ENCODE results near the gene TECPR2. TPM values are rescaled to one million over a fixed set of nuclear protein-coding genes. Genes with fewer than 3 reads are reported as not detected.

The TECPR2 gene
- total RNA-seq, 1 experiment from 2014 or later = 21.3 TPM

DNA sequence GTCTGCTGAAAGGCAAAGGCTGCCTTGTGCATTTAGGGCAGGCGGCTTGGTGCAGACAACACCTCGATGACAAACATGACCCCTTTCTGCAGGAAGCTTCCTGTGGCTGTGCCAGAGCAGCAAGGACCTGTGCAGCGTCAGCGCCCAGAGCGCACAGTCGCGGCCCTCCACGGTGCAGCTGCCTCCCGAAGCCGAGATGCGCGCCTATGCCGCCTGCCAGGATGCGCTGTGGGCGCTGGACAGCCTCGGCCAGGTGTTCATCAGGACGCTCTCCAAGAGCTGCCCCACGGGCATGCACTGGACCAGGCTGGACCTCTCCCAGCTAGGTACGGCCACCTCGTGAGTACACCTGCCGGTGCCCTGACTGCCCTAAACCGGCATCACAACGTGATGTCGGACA is 89.6 kb downstream of the TECPR2 start:
- Mint-ChIP-seq H3K36me3 (peaks cover 12% of the 10 kb centered on the region), H3K4me1 (no peaks in the 10 kb centered on the region)
- CTCF ChIA-PET = interaction anchor here (1.0 to 1.2 kb wide), 3 partner anchors 14 to 242 kb away, joined by 4 to 5 read pairs (median 4); no protein-coding TSS in a partner anchor

More for the DNA sequence above, 89.6 kb downstream of the TECPR2 start:
- H3K27ac Mint-ChIP-seq = no peak overlapping the region
- ATAC-seq = no peak
- H3K27me3 Mint-ChIP-seq (ENCODE audit: low read depth) = no peaks in the 10 kb centered on the region
- TF ChIP-seq, protein P1, sequence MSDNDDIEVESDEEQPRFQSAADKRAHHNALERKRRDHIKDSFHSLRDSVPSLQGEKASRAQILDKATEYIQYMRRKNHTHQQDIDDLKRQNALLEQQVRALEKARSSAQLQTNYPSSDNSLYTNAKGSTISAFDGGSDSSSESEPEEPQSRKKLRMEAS (CRISPR knock-in tag; IDR thresholded peaks at IDR 0.05) = no peak
- TF ChIP-seq EMX1 (CRISPR knock-in tag; IDR thresholded peaks at IDR 0.05) (no peak), CREB1 (CRISPR knock-in tag; IDR thresholded peaks at IDR 0.05) (no peak), ZNF263 (CRISPR knock-in tag; IDR thresholded peaks at IDR 0.05; ENCODE audit: low read depth) (no peak), FOXK1 (CRISPR knock-in tag; IDR thresholded peaks at IDR 0.05) (no peak), ATF3 (CRISPR knock-in tag; conservative IDR thresholded peaks at IDR 0.05) (no peak), IRF1 (CRISPR knock-in tag; IDR thresholded peaks at IDR 0.05) (no peak), ZBTB21 (CRISPR knock-in tag; IDR thresholded peaks at IDR 0.05; ENCODE audit: borderline replicate concordance) (no peak), PREB (CRISPR knock-in tag; IDR thresholded peaks at IDR 0.05; ENCODE audit: borderline replicate concordance) (no peak), E2F4 (CRISPR knock-in tag; IDR thresholded peaks at IDR 0.05; ENCODE audit: borderline replicate concordance, low read depth) (no peak), MLX (CRISPR knock-in tag; IDR thresholded peaks at IDR 0.05) (no peak), ZBTB43 (CRISPR knock-in tag; IDR thresholded peaks at IDR 0.05) (no peak), NFYB (CRISPR knock-in tag; conservative IDR thresholded peaks at IDR 0.05; ENCODE audit: low read depth) (no peak)
- TF ChIP-seq, protein P2, sequence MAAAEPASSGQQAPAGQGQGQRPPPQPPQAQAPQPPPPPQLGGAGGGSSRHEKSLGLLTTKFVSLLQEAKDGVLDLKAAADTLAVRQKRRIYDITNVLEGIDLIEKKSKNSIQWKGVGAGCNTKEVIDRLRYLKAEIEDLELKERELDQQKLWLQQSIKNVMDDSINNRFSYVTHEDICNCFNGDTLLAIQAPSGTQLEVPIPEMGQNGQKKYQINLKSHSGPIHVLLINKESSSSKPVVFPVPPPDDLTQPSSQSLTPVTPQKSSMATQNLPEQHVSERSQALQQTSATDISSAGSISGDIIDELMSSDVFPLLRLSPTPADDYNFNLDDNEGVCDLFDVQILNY (CRISPR knock-in tag; IDR thresholded peaks at IDR 0.05) = no peak
- TF ChIP-seq, protein P3, sequence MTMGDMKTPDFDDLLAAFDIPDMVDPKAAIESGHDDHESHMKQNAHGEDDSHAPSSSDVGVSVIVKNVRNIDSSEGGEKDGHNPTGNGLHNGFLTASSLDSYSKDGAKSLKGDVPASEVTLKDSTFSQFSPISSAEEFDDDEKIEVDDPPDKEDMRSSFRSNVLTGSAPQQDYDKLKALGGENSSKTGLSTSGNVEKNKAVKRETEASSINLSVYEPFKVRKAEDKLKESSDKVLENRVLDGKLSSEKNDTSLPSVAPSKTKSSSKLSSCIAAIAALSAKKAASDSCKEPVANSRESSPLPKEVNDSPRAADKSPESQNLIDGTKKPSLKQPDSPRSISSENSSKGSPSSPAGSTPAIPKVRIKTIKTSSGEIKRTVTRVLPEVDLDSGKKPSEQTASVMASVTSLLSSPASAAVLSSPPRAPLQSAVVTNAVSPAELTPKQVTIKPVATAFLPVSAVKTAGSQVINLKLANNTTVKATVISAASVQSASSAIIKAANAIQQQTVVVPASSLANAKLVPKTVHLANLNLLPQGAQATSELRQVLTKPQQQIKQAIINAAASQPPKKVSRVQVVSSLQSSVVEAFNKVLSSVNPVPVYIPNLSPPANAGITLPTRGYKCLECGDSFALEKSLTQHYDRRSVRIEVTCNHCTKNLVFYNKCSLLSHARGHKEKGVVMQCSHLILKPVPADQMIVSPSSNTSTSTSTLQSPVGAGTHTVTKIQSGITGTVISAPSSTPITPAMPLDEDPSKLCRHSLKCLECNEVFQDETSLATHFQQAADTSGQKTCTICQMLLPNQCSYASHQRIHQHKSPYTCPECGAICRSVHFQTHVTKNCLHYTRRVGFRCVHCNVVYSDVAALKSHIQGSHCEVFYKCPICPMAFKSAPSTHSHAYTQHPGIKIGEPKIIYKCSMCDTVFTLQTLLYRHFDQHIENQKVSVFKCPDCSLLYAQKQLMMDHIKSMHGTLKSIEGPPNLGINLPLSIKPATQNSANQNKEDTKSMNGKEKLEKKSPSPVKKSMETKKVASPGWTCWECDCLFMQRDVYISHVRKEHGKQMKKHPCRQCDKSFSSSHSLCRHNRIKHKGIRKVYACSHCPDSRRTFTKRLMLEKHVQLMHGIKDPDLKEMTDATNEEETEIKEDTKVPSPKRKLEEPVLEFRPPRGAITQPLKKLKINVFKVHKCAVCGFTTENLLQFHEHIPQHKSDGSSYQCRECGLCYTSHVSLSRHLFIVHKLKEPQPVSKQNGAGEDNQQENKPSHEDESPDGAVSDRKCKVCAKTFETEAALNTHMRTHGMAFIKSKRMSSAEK (CRISPR knock-in tag; IDR thresholded peaks at IDR 0.05; ENCODE audit: borderline replicate concordance) = no peak
- TF ChIP-seq, protein P4, sequence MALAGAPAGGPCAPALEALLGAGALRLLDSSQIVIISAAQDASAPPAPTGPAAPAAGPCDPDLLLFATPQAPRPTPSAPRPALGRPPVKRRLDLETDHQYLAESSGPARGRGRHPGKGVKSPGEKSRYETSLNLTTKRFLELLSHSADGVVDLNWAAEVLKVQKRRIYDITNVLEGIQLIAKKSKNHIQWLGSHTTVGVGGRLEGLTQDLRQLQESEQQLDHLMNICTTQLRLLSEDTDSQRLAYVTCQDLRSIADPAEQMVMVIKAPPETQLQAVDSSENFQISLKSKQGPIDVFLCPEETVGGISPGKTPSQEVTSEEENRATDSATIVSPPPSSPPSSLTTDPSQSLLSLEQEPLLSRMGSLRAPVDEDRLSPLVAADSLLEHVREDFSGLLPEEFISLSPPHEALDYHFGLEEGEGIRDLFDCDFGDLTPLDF (CRISPR knock-in tag; IDR thresholded peaks at IDR 0.05) = no peak
- H3K9me3 Mint-ChIP-seq = no peaks in the 10 kb centered on the region
- no peak overlapping the region for H3K4me3 Mint-ChIP-seq
- POLR2A ChIA-PET = no interaction called here
- no peak for DNase-seq (ENCODE audit: low spot score)
